HepG2 (cell line): Measurements from ENCODE around the gene EXOC6B. TPM values are rescaled to one million over a fixed set of nuclear protein-coding genes. Genes with fewer than 3 reads are reported as not detected.
A peak's percentile ranks its signal among the peaks of the same experiment; 100 is the strongest.

Source experiments
- CBX1 ChIP-seq: IDR thresholded peaks from one replicate; pipeline ENCODE4 v1.6.1; 2016; ENCODE audit warnings: antibody characterized with exemption, low read depth
- FOXP1 ChIP-seq, 2 experiments: fragments of 450-650 bp in 1 of 2; IDR thresholded peaks; 2 replicates each; pipeline ENCODE4 v1.6.1; 2017 to 2018; ENCODE audit warnings: antibody characterized with exemption in 1 of 2
- HIVEP1 ChIP-seq: sonication (generic); formaldehyde crosslinking; IDR thresholded peaks from 2 replicates; pipeline ENCODE4 v1.4.0; 2020; ENCODE audit warnings: mild to moderate bottlenecking, missing genetic modification reagents
- IRF2 ChIP-seq: IDR thresholded peaks from 2 replicates; pipeline ENCODE4 v1.6.1; 2018; ENCODE audit warnings: missing genetic modification reagents, missing compliant biosample characterization
- MLLT10 ChIP-seq: sonication (generic); formaldehyde crosslinking; IDR thresholded peaks from 2 replicates; pipeline ENCODE4 v1.4.0; 2020; ENCODE audit warnings: missing genetic modification reagents
- NCOA2 ChIP-seq: sonication (generic); formaldehyde crosslinking; IDR thresholded peaks from 2 replicates; pipeline ENCODE4 v1.8.0; 2022; ENCODE audit warnings: inconsistent platforms
- PPARG ChIP-seq: conservative IDR thresholded peaks from 2 replicates; pipeline ENCODE4 v1.6.1; 2016; ENCODE audit warnings: missing biosample characterization, missing genetic modification reagents
- RARA ChIP-seq: IDR thresholded peaks from 2 replicates; pipeline ENCODE4 v1.6.1; 2016; ENCODE audit warnings: missing genetic modification reagents, missing compliant biosample characterization
- RCOR2 ChIP-seq: IDR thresholded peaks from 2 replicates; pipeline ENCODE4 v1.6.1; 2016; ENCODE audit warnings: missing biosample characterization, missing genetic modification reagents
- RXRA ChIP-seq: sonication (generic); formaldehyde crosslinking; IDR thresholded peaks from 2 replicates; pipeline ENCODE4 v1.5.1; 2020; ENCODE audit warnings: missing genetic modification reagents
- SALL1 ChIP-seq: sonication (generic); formaldehyde crosslinking; IDR thresholded peaks from 2 replicates; pipeline ENCODE4 v1.8.0; 2022; ENCODE audit warnings: mild to moderate bottlenecking, missing genetic modification reagents
- ZNF143 ChIP-seq: sonication (generic); formaldehyde crosslinking; IDR thresholded peaks from 2 replicates; pipeline ENCODE4 v1.4.0; 2020; ENCODE audit warnings: missing genetic modification reagents
- ZNF557 ChIP-seq: sonication (generic); formaldehyde crosslinking; IDR thresholded peaks from 2 replicates; pipeline ENCODE4 v1.4.0; 2020; ENCODE audit warnings: missing genetic modification reagents
- ZNF572 ChIP-seq: sonication (generic); formaldehyde crosslinking; IDR thresholded peaks from 2 replicates; pipeline ENCODE4 v1.5.1; 2020; ENCODE audit warnings: mild to moderate bottlenecking, missing genetic modification reagents
- ZNF616 ChIP-seq: sonication (generic); formaldehyde crosslinking; IDR thresholded peaks from 2 replicates; pipeline ENCODE4 v1.5.0; 2020; ENCODE audit warnings: low read depth, mild to moderate bottlenecking, missing genetic modification reagents
- polyA plus RNA-seq, 8 experiments: library from polyadenylated mRNA; depleted of rRNA in 3 of 8; stranded (reverse) in 7 of 8; unstranded in 1 of 8; fragments of >200 nt; fragmentation: Illumina TruSeq in 4 of 8; extraction: Trizol in 4 of 8; gene quantifications; 2 replicates each; pipeline versions ENCODE4 v1.2.1 to v1.2.3, GENCODE V29; 2011 to 2016; ENCODE audit warnings: low read depth in 4 of 8, missing spikeins in 1 of 8, mixed read lengths in 1 of 8; ENCODE audit not compliant: insufficient read depth in 1 of 8
- total RNA-seq, 5 experiments: library from RNA; depleted of rRNA; stranded (reverse); fragments of >200 nt; fragmentation: Illumina TruSeq; extraction: Trizol; gene quantifications; 2 replicates each; pipeline ENCODE4 v1.2.3, GENCODE V29; 2016; ENCODE audit warnings: low read depth in 1 of 5
- TF ChIP-seq, protein P1 (sequence below): sonication (generic); formaldehyde crosslinking; IDR thresholded peaks from 2 replicates; pipeline ENCODE4 v1.5.0; 2020; ENCODE audit warnings: missing genetic modification reagents
- TF ChIP-seq, protein P2 (sequence below): IDR thresholded peaks from 2 replicates; pipeline ENCODE4 v1.6.1; 2016; ENCODE audit warnings: low read depth
- TF ChIP-seq, protein P3 (sequence below): sonication (generic); formaldehyde crosslinking; IDR thresholded peaks from 2 replicates; pipeline ENCODE4 v1.5.0; 2020; ENCODE audit warnings: missing genetic modification reagents
- TF ChIP-seq, protein P4 (sequence below): sonication (generic); formaldehyde crosslinking; conservative IDR thresholded peaks from 2 replicates; pipeline ENCODE4 v1.8.0; 2022; ENCODE audit warnings: mild to moderate bottlenecking, moderate library complexity, missing genetic modification reagents
- TF ChIP-seq, protein P5 (sequence below): sonication (generic); formaldehyde crosslinking; conservative IDR thresholded peaks from 2 replicates; pipeline ENCODE4 v1.5.0; 2020; ENCODE audit warnings: missing genetic modification reagents
- TF ChIP-seq, protein P6 (sequence below): sonication (generic); formaldehyde crosslinking; IDR thresholded peaks from 2 replicates; pipeline ENCODE4 v1.4.0; 2020; ENCODE audit warnings: missing genetic modification reagents

Gene EXOC6B
- total and polyA plus RNA-seq, 2 of the 13 experiments (the other 11 are each of a cell fraction or from before 2014, with no cell fraction given): 9.1 to 15.9 TPM

DNA sequence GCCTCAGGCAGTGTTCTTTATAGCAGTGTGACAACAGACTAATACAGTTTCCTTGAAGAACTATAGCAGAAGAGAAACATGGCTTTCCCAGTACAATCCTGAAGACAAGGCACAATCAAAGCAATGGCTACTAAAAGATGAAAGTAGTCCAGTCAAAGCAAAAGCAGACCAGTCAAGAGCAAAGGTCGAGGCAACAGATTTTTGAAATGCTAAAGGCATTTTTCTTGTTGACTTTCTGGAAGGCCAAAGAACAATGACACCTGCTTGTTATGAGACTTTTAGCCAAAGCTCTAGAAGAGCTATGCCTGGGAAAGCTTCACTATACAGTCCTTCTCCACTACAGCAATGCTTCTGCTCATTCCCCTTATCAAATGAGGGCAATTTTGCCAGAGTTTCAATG is 269.9 kb downstream of the EXOC6B start (continued):
- TF ChIP-seq FOXP1 (IDR thresholded peaks at IDR 0.05): no peak
- TF ChIP-seq FOXP1 (CRISPR knock-in tag; IDR thresholded peaks at IDR 0.05): peak; percentile 50; the same call in 1 of the 2 replicates
- no peak for TF ChIP-seq CBX1
- TF ChIP-seq RARA (CRISPR knock-in tag): peak; percentile 79
- TF ChIP-seq, protein P1, sequence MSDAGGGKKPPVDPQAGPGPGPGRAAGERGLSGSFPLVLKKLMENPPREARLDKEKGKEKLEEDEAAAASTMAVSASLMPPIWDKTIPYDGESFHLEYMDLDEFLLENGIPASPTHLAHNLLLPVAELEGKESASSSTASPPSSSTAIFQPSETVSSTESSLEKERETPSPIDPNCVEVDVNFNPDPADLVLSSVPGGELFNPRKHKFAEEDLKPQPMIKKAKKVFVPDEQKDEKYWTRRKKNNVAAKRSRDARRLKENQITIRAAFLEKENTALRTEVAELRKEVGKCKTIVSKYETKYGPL: no peak
- peak; percentile 78 for TF ChIP-seq RCOR2 (CRISPR knock-in tag)
- TF ChIP-seq SALL1 (CRISPR knock-in tag): peak; percentile 48; the same call in 1 of the 2 replicates
- TF ChIP-seq, protein P2, sequence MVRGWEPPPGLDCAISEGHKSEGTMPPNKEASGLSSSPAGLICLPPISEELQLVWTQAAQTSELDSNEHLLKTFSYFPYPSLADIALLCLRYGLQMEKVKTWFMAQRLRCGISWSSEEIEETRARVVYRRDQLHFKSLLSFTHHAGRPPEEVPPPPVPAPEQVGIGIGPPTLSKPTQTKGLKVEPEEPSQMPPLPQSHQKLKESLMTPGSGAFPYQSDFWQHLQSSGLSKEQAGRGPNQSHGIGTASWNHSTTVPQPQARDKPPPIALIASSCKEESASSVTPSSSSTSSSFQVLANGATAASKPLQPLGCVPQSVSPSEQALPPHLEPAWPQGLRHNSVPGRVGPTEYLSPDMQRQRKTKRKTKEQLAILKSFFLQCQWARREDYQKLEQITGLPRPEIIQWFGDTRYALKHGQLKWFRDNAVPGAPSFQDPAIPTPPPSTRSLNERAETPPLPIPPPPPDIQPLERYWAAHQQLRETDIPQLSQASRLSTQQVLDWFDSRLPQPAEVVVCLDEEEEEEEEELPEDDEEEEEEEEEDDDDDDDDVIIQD: peak; percentile 97
- TF ChIP-seq, protein P3, sequence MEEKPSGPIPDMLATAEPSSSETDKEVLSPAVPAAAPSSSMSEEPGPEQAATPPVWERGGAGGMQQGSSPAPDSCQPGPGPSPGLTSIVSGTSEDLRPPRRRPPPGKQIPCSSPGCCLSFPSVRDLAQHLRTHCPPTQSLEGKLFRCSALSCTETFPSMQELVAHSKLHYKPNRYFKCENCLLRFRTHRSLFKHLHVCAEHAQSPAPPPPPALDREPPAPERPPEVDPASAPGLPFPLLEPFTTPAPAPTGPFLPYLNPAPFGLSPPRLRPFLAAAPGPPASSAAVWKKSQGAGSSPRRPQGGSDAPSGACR (CRISPR knock-in tag): no peak
- TF ChIP-seq, protein P4, sequence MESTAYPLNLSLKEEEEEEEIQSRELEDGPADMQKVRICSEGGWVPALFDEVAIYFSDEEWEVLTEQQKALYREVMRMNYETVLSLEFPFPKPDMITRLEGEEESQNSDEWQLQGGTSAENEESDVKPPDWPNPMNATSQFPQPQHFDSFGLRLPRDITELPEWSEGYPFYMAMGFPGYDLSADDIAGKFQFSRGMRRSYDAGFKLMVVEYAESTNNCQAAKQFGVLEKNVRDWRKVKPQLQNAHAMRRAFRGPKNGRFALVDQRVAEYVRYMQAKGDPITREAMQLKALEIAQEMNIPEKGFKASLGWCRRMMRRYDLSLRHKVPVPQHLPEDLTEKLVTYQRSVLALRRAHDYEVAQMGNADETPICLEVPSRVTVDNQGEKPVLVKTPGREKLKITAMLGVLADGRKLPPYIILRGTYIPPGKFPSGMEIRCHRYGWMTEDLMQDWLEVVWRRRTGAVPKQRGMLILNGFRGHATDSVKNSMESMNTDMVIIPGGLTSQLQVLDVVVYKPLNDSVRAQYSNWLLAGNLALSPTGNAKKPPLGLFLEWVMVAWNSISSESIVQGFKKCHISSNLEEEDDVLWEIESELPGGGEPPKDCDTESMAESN: no peak
- TF ChIP-seq ZNF616 (CRISPR knock-in tag): no peak
- TF ChIP-seq, protein P5, sequence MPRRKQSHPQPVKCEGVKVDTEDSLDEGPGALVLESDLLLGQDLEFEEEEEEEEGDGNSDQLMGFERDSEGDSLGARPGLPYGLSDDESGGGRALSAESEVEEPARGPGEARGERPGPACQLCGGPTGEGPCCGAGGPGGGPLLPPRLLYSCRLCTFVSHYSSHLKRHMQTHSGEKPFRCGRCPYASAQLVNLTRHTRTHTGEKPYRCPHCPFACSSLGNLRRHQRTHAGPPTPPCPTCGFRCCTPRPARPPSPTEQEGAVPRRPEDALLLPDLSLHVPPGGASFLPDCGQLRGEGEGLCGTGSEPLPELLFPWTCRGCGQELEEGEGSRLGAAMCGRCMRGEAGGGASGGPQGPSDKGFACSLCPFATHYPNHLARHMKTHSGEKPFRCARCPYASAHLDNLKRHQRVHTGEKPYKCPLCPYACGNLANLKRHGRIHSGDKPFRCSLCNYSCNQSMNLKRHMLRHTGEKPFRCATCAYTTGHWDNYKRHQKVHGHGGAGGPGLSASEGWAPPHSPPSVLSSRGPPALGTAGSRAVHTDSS: no peak
- TF ChIP-seq ZNF557 (CRISPR knock-in tag): no peak
- no peak for TF ChIP-seq HIVEP1 (CRISPR knock-in tag)
- 0 out of 2 replicates have a peak, but pooled peaks have one; percentile 37 for TF ChIP-seq IRF2
- no peak for TF ChIP-seq RXRA (CRISPR knock-in tag)
- no peak for TF ChIP-seq ZNF143 (CRISPR knock-in tag)
- TF ChIP-seq, protein P6, sequence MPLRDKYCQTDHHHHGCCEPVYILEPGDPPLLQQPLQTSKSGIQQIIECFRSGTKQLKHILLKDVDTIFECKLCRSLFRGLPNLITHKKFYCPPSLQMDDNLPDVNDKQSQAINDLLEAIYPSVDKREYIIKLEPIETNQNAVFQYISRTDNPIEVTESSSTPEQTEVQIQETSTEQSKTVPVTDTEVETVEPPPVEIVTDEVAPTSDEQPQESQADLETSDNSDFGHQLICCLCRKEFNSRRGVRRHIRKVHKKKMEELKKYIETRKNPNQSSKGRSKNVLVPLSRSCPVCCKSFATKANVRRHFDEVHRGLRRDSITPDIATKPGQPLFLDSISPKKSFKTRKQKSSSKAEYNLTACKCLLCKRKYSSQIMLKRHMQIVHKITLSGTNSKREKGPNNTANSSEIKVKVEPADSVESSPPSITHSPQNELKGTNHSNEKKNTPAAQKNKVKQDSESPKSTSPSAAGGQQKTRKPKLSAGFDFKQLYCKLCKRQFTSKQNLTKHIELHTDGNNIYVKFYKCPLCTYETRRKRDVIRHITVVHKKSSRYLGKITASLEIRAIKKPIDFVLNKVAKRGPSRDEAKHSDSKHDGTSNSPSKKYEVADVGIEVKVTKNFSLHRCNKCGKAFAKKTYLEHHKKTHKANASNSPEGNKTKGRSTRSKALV (CRISPR knock-in tag): no peak
- TF ChIP-seq ZNF572 (CRISPR knock-in tag): no peak
- peak; percentile 73 for TF ChIP-seq NCOA2 (CRISPR knock-in tag)
- no peak for TF ChIP-seq MLLT10
- TF ChIP-seq PPARG (CRISPR knock-in tag): peak; percentile 77
